Aortic smooth muscle cell (primary cell): ENCODE measurements around the gene AKAP13. TPM values are rescaled to one million over a fixed set of nuclear protein-coding genes. Genes with fewer than 3 reads are reported as not detected.

Experiments
- total RNA-seq: library from RNA; depleted of rRNA; stranded (reverse); fragments of >200 nt; gene quantifications from 2 replicates; pipeline ENCODE4 v1.2.3, GENCODE V29; 2014

Gene AKAP13, protein sequence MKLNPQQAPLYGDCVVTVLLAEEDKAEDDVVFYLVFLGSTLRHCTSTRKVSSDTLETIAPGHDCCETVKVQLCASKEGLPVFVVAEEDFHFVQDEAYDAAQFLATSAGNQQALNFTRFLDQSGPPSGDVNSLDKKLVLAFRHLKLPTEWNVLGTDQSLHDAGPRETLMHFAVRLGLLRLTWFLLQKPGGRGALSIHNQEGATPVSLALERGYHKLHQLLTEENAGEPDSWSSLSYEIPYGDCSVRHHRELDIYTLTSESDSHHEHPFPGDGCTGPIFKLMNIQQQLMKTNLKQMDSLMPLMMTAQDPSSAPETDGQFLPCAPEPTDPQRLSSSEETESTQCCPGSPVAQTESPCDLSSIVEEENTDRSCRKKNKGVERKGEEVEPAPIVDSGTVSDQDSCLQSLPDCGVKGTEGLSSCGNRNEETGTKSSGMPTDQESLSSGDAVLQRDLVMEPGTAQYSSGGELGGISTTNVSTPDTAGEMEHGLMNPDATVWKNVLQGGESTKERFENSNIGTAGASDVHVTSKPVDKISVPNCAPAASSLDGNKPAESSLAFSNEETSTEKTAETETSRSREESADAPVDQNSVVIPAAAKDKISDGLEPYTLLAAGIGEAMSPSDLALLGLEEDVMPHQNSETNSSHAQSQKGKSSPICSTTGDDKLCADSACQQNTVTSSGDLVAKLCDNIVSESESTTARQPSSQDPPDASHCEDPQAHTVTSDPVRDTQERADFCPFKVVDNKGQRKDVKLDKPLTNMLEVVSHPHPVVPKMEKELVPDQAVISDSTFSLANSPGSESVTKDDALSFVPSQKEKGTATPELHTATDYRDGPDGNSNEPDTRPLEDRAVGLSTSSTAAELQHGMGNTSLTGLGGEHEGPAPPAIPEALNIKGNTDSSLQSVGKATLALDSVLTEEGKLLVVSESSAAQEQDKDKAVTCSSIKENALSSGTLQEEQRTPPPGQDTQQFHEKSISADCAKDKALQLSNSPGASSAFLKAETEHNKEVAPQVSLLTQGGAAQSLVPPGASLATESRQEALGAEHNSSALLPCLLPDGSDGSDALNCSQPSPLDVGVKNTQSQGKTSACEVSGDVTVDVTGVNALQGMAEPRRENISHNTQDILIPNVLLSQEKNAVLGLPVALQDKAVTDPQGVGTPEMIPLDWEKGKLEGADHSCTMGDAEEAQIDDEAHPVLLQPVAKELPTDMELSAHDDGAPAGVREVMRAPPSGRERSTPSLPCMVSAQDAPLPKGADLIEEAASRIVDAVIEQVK (N-terminal part only)
- total RNA-seq = 75.0 and 117 TPM in 2 replicates

DNA sequence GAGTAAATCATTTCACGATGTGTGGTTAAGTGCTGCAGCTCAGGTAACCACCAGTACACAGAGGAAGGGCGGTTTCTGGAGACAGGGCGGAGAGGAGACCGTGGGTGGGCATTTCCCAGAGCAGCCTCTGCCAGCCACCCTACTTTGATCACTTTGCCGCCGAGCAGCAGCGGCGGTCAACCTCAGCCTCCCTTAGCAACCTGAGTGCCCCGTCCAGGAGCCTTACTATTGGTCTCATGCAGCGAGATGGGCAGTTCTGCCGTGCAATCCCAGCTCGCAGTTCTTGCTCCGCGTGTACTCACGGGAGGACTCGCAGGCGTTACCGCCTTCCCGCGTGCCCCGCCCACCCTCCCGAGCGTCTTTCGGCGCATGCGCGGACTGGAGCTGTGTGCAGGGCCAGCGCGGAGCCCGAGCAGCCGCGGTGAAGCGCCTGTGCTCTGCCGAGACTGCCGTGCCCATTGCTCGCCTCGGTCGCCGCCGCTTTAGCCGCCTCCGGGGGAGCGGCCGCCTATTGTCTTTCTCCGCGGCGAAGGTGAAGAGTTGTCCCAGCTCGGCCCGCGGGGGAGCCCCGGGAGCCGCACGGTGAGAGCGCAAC is at the start of gene AKAP13:
Gene AKAP13 (plus strand): TSS at position 387 of the 595 bp plus-strand sequence. CDS start 105,118 bp downstream, outside the sequence.

GRCh38 chr15:85794598-85795336 is 414.4 kb downstream of the AKAP13 start, which contains the start of gene KLHL25:
TSS of gene KLHL25 (minus strand) at chr15:85794925. CDS start at chr15:85769810, 25,115 bp downstream.

